ENCODE data around the gene SLC15A1.

GRCh38 chr13:98772794-98773452 lies 20.5 kb upstream of the SLC15A1 start:
- TF ChIP-seq POLR2A (IDR thresholded peaks at IDR 0.05; ENCODE audit: low read length) (no peak), GATA1 (IDR thresholded peaks at IDR 0.05; ENCODE audit: low read depth, low read length) (no peak)
